GM13977 (cell line): Measurements from ENCODE around the gene MOSPD3.

Experiments
- DNase-seq: peaks from one replicate; pipeline ENCODE4 v3.0.0; 2012; ENCODE audit warnings: low spot score
- in situ Hi-C: fragments of 300-500 bp; cut with MboI; formaldehyde crosslinking; loops from one replicate; pipeline ENCODE4 v1.12.0; 2022; ENCODE audit warnings: low sequenced_read_pairs, low pct_unique_long_range_greater_than_20kb, mixed read lengths, inconsistent platforms; ENCODE audit not compliant: unreplicated experiment
- TF ChIP-seq, protein P1 (sequence below): IDR thresholded peaks from 2 replicates; pipeline ENCODE4 v1.5.1; 2012; ENCODE audit warnings: mild to moderate bottlenecking, control low read depth; ENCODE audit not compliant: insufficient read depth; ENCODE audit errors: extremely low read depth, missing control alignments

MOSPD3 gene

GRCh38 chr7:100572949-100573675 is 39.2 kb upstream of the MOSPD3 start:
- in situ Hi-C loops, result no loop called here
- DNase-seq, result no peak
- TF ChIP-seq, protein P1, sequence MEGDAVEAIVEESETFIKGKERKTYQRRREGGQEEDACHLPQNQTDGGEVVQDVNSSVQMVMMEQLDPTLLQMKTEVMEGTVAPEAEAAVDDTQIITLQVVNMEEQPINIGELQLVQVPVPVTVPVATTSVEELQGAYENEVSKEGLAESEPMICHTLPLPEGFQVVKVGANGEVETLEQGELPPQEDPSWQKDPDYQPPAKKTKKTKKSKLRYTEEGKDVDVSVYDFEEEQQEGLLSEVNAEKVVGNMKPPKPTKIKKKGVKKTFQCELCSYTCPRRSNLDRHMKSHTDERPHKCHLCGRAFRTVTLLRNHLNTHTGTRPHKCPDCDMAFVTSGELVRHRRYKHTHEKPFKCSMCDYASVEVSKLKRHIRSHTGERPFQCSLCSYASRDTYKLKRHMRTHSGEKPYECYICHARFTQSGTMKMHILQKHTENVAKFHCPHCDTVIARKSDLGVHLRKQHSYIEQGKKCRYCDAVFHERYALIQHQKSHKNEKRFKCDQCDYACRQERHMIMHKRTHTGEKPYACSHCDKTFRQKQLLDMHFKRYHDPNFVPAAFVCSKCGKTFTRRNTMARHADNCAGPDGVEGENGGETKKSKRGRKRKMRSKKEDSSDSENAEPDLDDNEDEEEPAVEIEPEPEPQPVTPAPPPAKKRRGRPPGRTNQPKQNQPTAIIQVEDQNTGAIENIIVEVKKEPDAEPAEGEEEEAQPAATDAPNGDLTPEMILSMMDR, result no peak

DNA sequence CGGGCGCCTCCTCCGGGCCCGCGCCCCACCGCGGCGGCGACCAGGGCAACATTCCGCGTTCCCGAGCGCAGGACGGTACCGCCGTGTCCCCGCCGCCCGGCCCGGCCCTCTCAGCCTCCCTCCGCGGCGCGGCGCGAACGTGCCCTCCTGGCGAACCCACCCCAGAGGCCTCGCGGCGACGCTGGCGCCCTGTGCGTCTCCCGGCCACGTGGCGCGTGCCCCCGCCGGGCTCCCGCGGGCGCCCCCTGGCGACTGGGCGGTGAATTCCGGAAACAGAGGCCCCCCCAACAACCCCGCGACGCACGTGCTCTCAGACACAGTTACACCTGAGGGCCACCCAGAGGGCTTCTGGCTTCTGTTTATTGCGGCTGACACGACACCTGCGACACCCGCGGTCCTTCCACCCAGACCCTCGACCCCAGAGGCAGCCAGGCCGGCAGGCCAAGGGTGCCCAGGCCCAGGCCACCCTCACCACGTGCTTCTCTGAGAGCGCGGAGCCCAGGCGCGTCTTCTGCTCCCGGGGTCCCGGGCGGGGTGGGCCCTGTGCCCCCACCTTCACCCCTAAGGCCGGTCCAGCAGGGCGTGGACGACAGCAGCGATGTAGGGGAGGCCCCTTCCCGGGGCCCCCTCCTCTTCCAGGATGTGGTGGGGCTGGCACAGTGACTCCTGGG is 38.5 kb upstream of the MOSPD3 start, which contains the start of gene SAP25:
TSS of gene SAP25 (minus strand) at position 210 of the 671 bp plus-strand sequence. CDS start at position 52, 158 bp downstream.
- TF ChIP-seq, protein P1, result peak; percentile 9
- in situ Hi-C loops, result no loop called here
- DNase-seq, result no peak

GRCh38 chr7:100574362-100575205 is 37.8 kb upstream of the MOSPD3 start:
- in situ Hi-C loops, result no loop called here
- TF ChIP-seq, protein P1, result no peak
- no peak for DNase-seq

GRCh38 chr7:100575206-100575631 is 37.1 kb upstream of the MOSPD3 start:
- TF ChIP-seq, protein P1, result no peak
- in situ Hi-C loops, result no loop called here
- DNase-seq, result no peak

DNA sequence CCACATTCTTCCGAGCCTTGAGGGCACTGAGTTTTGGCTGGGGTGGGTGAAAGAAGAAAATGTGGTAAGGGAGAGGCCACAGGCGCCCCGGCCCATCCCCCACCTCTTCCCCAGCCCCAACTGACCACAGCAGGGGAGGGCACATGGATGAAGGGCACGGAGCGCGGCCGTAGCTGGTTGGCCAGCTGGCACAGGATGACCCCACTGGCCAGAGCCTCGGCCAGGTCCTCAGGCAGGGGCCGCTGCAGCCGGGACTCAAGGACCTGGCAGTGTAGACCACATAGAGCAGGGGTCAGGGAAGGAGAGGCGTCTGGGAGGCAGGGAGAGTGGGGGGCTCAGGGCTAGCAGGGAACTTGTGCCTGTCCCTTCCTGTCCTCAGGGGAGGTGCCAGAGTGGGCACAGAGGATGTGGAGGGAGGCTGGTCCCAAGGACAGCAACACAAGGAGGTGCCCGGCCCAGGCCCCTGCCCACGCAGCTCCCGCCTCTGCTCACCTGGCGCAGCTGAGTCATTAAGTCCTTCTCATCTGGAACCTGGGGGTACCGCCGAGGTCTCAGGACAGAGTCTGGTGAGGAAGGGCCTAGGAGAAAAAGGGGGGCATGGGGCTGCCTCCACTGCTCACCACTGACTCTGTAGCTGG is 36.5 kb upstream of the MOSPD3 start:
- no peak for DNase-seq
- TF ChIP-seq, protein P1, result no peak
- in situ Hi-C loops, result no loop called here

- in situ Hi-C loops, result no loop called here
- TF ChIP-seq, protein P1, result no peak
- no peak for DNase-seq
These were observed 35.9 kb upstream of the MOSPD3 start for GRCh38 chr7:100576384-100576993.
